GM18517 (cell line): ENCODE data around the gene CYB5B.
"Not testable (repeated sequence)": the region's sequence is repeated elsewhere in the genome, so short reads cannot be mapped to it uniquely, and the experiment has no call there.

ENCODE experiments used
- ATAC-seq: cut with Tn5 transposase; IDR thresholded peaks from one replicate; pipeline ENCODE4 v1.9.1; 2021; ENCODE audit warnings: mild to moderate bottlenecking, moderate library complexity; ENCODE audit not compliant: unreplicated experiment

The CYB5B gene

GRCh38 chr16:69407702-69408323 lies 16.6 kb upstream of the CYB5B start:
- no peak for ATAC-seq

DNA sequence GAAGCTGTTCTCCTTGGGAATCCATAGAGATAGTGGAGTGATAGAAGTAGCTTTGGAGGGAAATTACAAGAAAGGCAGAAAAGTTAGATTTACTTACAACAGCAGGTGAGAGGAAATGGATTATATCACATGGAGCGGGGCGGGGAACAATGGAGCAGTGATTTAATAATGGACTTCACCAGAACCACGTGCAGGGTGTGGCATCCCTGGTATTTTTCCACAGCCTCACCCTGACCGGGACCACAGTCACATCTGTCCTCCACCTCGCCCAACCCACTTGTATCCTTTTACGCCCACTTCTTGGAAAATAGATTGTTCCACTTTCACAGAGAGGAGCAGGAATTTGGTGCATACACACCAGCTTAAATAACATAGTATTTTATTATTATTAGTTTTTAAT lies 15.9 kb upstream of the CYB5B start:
- no peak for ATAC-seq

- no peak for ATAC-seq
Measured at GRCh38 chr16:69410219-69410990, 14.0 kb upstream of the CYB5B start.

DNA sequence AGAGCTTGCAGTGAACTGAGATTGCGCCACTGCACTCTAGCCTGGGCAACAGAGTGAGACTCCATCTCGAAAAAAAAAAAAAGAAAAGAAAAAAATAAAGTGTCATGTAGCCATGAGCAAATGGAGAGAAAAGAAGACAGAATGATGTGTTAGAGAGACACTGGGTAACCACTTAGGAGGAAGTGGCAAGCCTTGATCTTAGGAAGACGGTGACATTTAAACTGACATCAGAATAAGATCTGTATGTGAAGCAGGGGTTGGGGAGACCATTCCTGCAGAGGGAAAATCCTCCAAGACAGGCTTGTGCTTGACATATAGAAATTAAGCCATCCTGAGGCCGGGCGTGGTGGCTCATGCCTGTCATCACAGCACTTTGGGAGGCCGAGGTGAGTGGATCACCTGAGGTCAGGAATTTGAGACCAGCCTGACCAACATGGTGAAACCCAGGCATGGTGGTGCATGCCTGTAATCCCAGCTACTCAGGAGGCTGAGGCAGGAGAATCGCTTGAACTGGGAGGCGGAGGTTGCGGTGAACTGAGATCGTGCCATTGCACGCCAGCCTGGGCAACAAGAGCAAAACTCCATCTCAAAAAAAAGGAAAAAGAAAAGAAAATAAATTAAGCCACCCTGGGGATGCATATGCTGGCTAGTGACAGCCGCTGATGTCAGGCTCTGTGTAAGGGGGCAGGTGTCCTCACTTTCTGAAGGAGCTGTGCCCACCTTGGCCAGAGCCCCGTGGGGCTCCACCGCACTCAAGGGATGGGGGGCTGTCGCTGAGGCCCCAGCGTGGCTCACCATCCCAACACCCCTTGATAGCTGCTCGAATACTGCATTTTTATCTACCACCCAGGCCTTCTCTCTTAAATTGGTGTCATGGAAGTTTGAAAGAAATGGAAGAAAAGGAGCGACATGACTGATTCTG lies 13.1 kb upstream of the CYB5B start:
- no peak for ATAC-seq

- no peak for ATAC-seq
Measured at GRCh38 chr16:69412287-69412686, 12.1 kb upstream of the CYB5B start.

DNA sequence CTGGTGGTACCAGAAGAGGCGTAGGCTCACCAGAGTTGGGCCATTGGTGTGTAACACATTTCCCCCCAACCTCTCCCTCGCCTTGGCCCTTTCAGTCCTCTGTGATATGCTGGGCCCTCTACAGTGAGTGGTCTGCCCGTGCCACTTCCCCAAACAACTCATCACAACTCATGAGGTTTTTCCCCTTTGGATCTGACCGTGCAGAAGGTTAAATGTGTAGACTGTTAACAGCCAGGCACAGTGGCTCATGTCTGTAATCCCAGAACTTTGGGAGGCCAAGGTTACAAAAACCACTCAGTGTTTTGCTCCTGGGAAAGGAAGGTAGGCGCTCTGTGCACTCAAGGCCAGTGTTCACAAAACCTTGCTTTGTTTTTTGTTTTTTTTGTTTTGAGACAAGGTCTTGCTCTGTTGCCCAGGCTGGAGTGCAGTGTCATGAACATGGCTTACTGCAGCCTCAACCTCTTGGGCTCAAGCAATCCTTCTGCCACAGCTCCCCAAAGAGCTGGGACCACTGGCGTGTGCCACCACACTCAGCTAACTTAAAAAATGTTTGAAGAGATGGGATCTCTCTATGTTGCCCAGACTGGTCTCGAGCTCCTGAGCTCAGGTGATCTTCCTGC lies 11.3 kb upstream of the CYB5B start:
- no peak for ATAC-seq

GRCh38 chr16:69417520-69418199 lies 6.8 kb upstream of the CYB5B start:
- ATAC-seq = no peak

DNA sequence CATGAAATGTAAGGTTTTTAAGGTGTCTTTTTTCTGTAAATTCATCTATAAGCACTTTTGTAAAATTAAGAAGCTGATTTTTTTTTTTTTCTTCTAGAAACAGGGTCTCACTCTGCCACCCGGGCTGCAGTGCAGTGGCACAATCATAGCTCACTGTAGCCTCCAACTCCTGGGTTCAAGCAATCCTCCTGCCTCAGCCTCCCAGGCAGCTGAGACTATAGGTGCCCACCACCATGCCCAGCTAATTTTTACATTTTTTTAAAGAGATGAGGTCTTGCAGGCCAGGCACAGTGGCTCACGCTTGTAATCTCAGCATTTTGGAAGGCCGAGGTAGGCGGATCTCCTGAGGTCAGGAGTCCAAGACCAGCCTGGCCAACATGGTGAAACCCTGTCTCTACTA lies 4.5 kb upstream of the CYB5B start:
- no peak for ATAC-seq

- ATAC-seq = no peak
Measured at GRCh38 chr16:69423189-69423588, 1.2 kb upstream of the CYB5B start.

GRCh38 chr16:69424935-69425784 lies 741 bp downstream of the CYB5B start:
- ATAC-seq = no peak

- no peak for ATAC-seq
Measured at GRCh38 chr16:69428652-69429051, 4.2 kb downstream of the CYB5B start.

- not testable (repeated sequence) for ATAC-seq
Measured at GRCh38 chr16:69429058-69429640, 4.7 kb downstream of the CYB5B start.

DNA sequence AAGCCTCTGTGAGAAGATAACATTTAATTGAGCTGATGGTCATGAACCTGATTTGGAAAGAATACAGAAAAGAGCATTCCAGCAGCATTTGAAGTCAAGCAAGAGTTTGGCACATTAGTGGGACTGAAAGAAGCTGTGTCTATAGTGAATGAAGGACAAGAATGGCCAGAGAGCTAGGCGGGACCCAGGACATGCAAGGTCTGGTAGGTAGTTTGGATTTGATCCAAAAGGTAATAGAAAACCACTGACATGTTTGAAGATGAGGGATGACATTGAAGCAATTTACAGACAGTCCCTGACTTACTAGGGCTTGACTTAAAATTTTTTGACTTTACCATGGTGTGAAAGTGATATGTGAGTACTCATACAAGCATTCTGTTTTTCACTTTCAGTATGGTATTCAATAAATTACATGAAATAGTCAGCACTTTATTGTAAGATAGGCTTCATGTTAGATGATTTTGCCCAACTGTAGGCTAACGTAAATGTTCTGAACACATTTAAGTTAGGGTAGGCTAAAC lies 7.6 kb downstream of the CYB5B start:
- no peak for ATAC-seq

DNA sequence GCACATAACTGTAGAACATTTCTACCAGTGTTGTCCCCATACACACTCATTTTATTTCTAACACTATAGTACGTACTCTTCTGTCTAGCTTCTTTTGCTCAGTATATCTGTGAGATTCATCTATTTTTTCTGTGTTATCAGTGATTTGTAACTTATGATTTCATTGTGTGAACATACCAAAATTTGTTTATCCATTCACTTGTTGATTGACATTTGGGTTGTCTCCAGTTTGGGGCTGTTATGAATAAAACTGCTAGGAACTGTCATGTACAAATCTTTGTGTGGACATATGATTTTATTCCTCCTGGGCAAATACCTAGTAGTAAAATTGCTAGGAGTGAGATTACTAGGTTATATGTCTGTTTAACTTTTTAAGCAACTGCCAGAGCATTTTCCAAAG lies 9.6 kb downstream of the CYB5B start:
- ATAC-seq = no peak

- ATAC-seq = no peak
Measured at GRCh38 chr16:69435977-69436820, 11.8 kb downstream of the CYB5B start.

DNA sequence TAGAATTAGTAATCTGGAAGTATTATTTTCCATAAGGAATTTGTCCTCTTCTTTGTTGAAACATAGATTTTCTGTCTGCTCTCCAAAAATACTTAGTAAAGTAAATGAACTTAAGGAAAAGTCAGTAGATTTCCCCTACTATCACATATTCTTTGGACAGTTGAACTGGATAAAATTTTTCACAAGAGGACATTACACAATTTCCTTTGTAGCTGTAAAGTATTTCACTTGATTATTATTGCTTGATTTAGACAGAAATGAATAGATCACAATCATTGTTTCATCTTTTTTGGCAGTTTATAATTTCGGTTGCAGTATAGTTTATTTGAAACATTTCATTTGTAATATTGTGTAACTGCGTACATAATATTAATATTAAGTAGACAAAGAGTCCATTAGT lies 12.5 kb downstream of the CYB5B start:
- no peak for ATAC-seq

DNA sequence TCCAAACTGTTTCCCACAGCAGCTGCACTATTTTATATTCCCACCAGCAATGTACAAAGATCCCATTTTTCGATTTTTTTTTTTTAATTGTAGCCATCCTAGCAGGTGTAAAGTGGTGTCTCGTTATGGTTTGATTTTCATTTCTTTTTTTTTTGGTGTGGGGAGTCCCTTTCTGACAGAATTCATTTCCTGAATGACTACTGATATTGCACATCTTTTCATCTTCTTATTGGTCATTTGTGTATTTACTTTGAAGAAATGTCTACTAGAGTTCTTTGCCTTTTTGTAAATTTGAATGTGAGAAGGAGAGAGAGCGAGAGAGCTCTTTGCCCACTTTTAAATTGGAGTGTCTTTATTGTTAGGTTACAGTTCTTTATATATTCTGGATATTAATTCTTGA lies 14.0 kb downstream of the CYB5B start:
- ATAC-seq = peak; percentile 61

DNA sequence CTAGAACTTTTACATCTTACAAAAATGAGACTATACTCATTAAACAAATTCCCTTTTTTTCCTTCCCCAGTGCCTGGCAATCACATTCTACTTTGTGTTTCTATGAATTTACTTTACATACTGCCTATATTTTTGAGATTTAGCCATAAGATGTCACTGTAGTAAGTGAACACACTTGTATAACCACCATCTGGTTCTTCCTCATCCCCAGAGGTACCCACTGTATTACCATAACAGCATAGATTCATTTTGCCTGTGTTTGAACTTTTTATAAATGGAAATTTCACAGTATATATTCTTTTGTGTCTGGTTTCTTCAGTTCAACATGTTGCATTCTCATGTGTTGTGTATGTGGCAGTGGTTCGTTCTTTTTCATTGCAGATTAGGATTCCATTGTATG lies 15.8 kb downstream of the CYB5B start:
- no peak for ATAC-seq
